IPS-18c (cell line): ENCODE data around the gene USH2A.

Source experiments
- H3K4me3 ChIP-seq: 2 replicates; pipeline ENCODE4 v1.7.0; 2013; ENCODE audit warnings: low read depth, mild to moderate bottlenecking, low read length, moderate library complexity; ENCODE audit not compliant: insufficient read depth
- H3K9me3 ChIP-seq: one replicate; pipeline ENCODE4 v1.6.1; 2013; ENCODE audit warnings: mild to moderate bottlenecking, low read length, moderate library complexity; ENCODE audit not compliant: control insufficient read depth, insufficient read depth

Gene USH2A

DNA sequence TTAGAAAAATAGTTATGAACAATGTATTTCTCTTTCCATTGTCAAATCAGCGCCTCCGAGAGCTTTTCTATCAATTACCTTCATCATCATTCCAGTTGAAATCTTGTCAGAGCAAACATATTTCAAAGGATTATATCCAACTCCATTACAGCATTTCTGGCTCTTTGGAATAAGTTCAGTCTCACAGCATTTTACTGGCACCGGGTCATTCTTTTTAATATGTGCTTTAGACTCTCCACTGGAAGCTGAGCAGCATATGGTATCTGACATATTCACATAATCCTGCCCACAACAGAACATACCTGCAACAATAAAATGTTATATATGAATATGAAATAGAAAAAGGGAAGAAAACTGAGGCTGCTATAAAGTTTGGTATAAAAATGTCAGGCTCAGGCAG lies 633.3 kb downstream of the USH2A start:
- H3K9me3 ChIP-seq, result no peaks in the 10 kb centered on the region
- H3K4me3 ChIP-seq, result no peak overlapping the region

- no peak overlapping the region for H3K4me3 ChIP-seq
- no peaks in the 10 kb centered on the region for H3K9me3 ChIP-seq
These were observed 636.3 kb downstream of the USH2A start for GRCh38 chr1:215786997-215787396.

GRCh38 chr1:215780641-215781040 lies 642.6 kb downstream of the USH2A start:
- Histone ChIP-seq H3K4me3 (no peak overlapping the region), H3K9me3 (no peaks in the 10 kb centered on the region)

DNA sequence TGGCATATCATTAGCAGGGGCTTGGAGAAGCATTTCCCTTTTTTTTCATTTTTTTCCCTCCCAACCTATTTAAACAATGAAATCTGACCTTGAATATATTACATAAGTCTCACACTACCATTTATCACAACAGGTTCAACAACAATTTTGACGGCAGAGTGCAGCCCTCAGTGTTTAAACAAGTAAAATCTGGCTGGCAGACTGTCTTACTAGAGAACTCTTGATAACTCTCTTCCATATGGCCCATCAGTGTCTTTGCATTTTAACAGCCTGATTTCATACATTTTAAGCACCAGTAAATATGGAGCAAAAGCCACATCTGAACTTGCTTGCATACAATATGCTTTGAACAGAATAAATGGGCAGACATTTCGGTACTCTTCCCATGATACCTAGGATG lies 643.1 kb downstream of the USH2A start:
- Histone ChIP-seq H3K9me3 (no peaks in the 10 kb centered on the region), H3K4me3 (no peak overlapping the region)

GRCh38 chr1:215779729-215780128 lies 643.5 kb downstream of the USH2A start:
- Histone ChIP-seq H3K9me3 (no peaks in the 10 kb centered on the region), H3K4me3 (no peak overlapping the region)

DNA sequence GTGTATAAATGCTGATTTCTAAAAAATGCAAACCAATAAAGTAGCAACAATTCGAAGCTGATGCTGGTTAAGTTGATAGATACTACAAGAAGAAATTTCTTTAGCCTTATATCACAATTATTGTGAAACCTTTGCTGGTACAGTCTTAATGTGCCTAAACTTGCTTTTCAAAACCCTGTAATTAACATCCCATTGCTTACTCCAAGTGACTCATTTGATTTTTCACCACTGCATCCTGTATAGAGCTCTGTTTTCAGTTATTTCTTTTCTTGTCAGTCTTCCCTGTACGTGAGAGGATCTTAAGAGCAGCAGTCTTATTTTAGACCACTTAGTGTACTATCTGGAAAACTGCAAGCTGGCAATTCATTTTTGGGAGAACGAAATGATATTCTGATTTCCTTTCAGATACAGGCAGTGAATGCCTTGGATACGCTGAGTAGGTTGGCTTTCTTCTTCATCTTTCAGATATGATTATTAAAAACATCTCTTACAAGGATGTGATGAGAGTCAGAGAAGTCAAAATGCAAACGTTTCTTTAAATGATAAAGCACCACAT lies 645.8 kb downstream of the USH2A start:
- H3K9me3 ChIP-seq, result no peaks in the 10 kb centered on the region

GRCh38 chr1:215776336-215776735 lies 646.9 kb downstream of the USH2A start:
- H3K4me3 ChIP-seq, result no peak overlapping the region

More for the DNA sequence above, 645.8 kb downstream of the USH2A start:
- no peak overlapping the region for H3K4me3 ChIP-seq

DNA sequence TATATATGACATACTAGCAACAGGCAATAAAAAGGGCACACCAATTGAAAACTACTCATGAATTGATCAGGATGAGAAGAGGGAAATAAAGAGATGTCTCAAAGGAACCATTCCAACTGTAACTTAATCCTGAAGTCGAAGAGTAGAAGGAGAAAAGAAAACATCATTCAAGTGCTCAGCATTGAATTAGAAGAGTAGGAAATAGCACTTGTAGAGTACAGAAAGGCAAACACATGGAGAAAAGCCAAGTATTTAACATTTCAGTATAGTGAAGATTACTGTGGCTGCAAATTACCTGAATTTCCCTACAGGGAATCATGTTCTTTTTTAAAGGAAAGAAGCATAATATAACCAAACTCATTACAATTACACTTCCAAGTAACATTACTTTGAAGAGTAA lies 651.1 kb downstream of the USH2A start:
- Histone ChIP-seq H3K9me3 (no peaks in the 10 kb centered on the region), H3K4me3 (no peak overlapping the region)

More at GRCh38 chr1:215776336-215776735, 646.9 kb downstream of the USH2A start:
- H3K9me3 ChIP-seq, result no peaks in the 10 kb centered on the region

DNA sequence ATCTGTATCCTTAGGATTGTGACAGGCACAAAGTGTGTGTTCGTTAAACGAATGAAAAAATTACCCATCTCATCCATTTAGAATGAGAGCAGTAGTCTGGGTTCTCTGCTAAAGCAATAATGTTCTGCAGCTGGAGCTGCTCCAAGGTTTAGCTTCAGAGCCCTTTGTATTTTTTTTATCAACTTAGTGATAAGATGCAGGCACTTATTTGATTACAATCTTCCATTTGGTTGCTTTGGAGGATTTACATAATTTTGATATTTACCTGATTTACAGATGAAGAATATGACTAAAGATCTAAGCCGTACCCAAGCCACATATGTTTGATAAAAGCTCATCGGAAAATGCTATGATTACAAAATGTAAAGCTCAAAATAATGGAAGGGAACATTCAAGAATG lies 654.9 kb downstream of the USH2A start:
- Histone ChIP-seq H3K9me3 (no peaks in the 10 kb centered on the region), H3K4me3 (no peak overlapping the region; the same call in 1 of the 2 replicates)

DNA sequence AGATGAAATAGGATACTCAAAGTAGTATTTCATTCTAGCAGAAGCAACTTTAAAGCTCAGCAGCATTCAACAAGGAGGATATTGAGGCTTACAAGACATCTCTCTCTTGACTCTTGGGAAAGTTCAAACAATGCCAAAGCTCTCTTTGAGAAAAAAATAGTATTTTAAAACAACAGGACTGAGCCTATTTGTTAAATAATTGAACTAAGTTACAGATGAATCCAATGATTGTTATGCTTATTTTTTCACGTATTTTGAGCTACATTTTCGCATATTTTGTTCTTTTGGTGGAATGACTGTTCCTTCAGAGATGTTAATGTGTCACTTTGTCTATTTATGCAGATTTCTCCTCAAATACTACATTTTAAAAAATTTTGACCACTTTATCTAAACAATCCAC lies 655.5 kb downstream of the USH2A start:
- H3K4me3 ChIP-seq, result no peak overlapping the region
- H3K9me3 ChIP-seq, result no peaks in the 10 kb centered on the region

- Histone ChIP-seq H3K9me3 (no peaks in the 10 kb centered on the region), H3K4me3 (no peak overlapping the region)
These were observed 656.7 kb downstream of the USH2A start for GRCh38 chr1:215766521-215766920.

DNA sequence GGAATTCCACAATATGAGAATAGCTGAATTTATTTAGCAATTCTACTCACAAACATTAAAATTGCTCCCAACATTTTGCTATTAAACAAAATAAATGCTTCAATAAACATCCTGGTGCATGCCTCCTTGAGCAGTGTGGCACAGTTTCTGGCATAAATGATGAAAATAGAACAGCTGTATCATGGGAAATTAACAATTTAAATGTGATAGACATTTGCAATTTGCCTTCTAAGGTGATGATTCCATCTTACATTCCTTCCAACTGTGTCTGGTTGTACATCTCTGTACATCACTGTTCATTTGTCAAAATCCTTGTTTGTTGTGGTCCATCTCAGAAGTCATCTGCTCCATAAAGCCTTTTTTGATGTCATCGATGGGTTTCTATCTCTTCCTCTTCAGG lies 657.4 kb downstream of the USH2A start:
- H3K9me3 ChIP-seq, result no peaks in the 10 kb centered on the region

GRCh38 chr1:215761446-215761845 lies 661.8 kb downstream of the USH2A start:
- Histone ChIP-seq H3K9me3 (no peaks in the 10 kb centered on the region), H3K4me3 (no peak overlapping the region)

More for the DNA sequence above, 657.4 kb downstream of the USH2A start:
- H3K4me3 ChIP-seq, result no peak overlapping the region

DNA sequence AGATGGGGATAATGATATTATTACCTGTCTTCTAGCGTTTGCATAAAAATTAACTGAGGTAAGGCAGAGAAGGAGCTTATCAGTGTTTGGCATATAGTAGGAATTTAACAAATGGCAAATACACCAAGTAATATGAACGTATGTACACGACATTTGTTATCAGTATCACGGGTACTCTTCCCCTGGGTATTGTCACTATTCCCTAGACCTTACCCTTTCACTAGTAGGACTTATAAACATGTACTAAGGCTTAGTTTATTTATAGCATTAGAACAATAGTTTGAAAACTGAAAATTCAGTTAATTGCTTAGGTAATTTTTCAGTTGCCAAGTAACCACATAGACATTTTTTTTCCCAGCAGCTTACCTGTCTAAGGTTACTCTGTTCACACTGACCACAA lies 669.1 kb downstream of the USH2A start:
- H3K4me3 ChIP-seq, result no peak overlapping the region
- no peaks in the 10 kb centered on the region for H3K9me3 ChIP-seq

DNA sequence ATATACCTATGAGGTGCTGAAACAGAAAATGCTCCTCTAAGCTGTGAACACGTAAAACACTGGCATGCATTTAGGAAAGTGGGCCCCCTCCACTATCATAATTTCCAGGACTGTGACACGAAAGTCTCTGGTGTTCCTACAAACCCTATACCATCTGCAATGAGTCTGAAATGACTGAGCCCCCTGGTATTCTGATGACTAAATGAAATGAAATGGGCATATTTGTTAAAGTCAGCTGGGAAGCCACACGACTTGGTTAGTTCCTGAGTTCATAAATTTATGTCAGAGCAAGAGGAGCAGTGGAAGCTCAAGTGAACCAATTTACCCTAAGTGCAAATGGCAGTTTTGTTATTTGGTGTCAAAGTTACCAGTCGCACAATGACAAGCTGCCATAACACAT lies 673.8 kb downstream of the USH2A start:
- Histone ChIP-seq H3K4me3 (no peak overlapping the region), H3K9me3 (no peaks in the 10 kb centered on the region)

DNA sequence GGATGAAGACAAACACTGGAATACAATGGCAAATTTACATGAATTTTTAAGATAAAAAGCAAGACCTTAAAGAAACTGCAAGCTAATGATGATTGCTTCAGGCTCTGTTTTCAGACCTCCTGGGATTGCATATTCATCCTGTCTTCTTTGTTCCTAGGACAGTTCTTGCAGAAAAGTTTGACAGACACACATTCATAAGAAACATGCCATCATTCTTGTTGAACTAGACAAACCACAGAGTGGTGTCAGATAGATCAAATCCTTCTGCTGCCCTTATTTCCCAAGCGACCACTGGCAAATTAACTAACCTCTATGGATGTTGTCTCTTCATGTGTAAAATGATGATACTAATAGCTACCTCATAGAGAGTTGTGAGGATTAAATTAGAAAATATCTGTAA lies 674.8 kb downstream of the USH2A start:
- Histone ChIP-seq H3K4me3 (no peak overlapping the region), H3K9me3 (no peaks in the 10 kb centered on the region)

DNA sequence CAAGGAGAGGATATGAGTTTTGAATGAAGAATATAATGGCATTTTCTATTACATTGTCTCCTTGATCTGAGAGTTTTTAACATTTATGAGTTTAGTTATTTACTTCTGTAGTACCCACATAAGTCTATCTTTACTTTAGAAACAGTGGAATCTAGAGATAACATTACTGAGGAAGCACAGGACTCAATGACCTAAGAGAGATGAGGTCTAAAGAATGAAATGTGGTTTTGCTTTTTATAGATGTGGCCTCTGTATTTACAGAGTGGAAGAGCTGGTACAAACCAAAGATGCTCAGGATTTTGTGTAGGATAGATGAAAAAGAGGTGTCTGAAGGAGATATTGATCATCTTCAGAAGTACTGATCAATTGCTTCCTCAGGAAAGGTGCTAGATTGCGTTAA lies 678.8 kb downstream of the USH2A start:
- H3K9me3 ChIP-seq, result no peaks in the 10 kb centered on the region
- no peak overlapping the region for H3K4me3 ChIP-seq

DNA sequence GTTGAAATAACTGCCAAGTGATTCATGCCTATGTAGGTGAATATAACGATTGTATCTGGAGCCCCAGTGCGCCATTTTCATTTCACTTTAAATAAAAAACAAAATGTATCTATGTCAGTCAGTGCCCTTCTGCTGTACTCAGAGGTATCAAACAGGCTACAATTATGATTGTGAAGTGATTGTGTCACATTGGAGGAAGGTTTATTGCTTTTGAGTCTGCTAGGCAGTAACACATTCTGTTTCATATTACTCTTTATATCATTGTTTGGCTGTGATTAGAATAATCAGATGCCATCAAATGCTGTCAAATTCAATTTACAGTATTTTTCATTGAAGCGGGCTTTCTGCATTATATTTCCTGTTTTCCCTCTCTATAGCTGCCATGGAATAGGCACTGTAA lies 684.2 kb downstream of the USH2A start:
- H3K4me3 ChIP-seq, result no peak overlapping the region
- peaks cover 2% of the 10 kb centered on the region for H3K9me3 ChIP-seq

DNA sequence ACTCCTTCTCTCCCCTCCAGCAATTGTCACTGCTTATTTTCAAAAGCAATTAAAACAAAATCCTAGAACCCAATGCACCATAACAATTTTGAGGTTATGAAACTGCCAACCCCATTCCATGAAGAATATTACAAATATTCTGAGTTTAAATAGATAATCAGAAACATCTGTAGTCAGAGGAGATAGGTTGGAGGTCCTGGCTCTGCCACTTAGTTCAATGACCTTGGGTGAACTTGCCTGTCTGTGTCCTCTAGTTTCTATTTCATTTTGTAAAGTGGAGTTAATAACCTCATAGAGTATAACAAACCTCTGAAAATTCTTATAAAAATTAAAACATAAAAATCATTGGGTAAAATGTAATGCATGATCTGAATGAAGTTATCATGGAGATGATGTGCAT lies 691.5 kb downstream of the USH2A start:
- Histone ChIP-seq H3K4me3 (no peak overlapping the region), H3K9me3 (peaks cover 4% of the 10 kb centered on the region)
